ENCODE results near the gene LRP2.

The LRP2 gene

DNA sequence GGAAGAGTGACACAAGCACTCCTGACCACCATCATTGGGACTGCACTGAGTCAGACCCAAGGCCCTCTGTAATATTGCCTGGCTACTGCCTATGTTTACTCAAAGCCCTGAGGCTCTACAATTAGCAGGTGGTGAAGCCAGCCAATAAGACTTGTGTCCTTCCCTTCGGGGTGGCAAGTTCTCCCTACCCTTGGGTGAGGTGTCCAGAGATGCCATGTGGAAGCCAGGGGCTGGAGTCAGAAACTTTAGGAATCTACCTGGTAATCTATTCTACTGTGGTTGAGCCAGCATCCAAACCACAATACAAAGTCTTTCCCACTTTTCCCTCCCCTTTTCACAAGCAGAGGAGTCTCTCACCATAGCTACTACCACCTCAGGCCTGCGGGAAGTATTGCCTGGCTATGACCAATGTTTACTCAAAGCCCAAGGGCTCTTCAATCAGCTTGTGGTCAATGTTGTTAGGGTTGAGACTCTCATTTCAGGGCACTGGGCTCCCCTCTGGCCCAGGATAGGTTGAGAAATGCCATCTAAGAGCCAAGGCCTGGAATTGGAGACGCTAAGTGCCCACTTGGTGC lies 275.4 kb downstream of the LRP2 start:
- no peak for DNase-seq

- DNase-seq, result no peak
Measured at GRCh38 chr2:169082995-169083394, 279.3 kb downstream of the LRP2 start.

DNA sequence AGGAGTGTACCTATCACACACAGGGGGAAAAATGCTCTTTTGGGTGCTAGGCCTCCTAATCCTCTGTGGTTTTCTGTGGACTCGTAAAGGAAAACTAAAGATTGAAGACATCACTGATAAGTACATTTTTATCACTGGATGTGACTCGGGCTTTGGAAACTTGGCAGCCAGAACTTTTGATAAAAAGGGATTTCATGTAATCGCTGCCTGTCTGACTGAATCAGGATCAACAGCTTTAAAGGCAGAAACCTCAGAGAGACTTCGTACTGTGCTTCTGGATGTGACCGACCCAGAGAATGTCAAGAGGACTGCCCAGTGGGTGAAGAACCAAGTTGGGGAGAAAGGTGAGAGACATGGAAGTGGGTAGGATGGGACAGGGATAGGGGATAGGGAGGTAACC lies 280.8 kb downstream of the LRP2 start:
- DNase-seq, result peak; percentile 51

DNA sequence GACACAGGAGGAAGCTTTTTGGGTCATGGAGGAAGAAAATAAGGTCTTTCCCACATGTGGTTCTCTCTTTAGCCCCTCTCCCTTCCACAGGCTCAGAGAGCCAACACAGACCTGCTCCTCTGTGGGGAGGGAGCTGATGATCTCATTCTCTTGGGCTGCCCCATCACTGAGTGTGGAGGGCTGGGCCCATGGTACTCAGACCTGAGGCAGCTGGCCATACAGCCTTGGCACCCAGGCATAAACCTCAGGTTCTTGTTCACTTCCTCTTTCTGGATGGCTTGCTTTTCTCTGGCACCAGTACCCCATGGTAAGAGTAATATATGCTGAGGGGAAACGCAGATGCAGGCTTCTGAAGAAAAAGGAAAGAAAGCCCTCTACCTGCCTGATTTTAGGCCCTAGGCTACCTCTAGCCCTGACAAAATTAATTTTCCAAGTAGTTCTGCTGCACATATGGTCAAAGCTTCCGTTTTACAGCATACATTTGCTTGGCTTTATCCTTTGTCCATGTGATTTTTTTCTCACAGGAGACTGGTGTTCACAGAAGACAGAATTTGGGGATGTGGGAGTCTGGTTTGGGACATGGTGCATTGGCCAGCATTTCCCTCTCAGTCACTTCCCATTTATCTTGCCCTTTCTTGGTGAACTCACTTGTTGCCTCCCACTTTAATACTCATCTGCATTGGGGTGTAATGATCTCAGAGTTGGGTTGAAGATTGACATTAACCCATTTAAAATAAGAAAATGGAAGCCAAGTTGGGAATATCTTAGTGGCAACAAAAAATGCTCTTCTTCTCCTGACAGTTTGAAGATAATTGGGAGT lies 281.9 kb downstream of the LRP2 start:
- DNase-seq, result no peak

- peak; percentile 50 for DNase-seq
Measured at GRCh38 chr2:169077674-169078240, 284.6 kb downstream of the LRP2 start.

Data from eye (tissue), 1 donor.